ENCODE measurements around the gene PLVAP. TPM values are rescaled to one million over a fixed set of nuclear protein-coding genes. Genes with fewer than 3 reads are reported as not detected.

The PLVAP gene
- total RNA-seq, 1 donor from 2014 or later: 74.9 TPM

DNA sequence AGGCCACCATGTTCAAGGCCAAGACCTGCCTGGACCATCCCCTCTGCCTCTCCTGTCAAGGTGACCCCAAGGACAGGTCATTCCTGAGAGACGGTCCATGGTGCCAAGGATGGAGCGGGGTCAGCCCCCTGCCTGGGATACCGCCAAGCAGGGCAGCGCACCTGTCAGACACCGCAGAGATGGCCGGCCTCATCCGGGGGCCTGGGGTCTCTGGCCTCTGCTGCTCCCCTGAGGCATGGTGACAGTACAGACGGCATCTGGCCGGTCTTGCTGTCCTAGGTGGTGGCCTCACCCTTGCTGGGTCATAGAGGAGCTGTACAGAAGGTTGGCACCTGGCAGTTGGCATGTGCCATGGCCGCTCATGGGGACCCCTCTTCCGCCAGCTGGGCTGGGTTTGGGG lies 56.7 kb downstream of the PLVAP start:
- peaks cover 0 to 33% of the 10 kb centered on the region in 2 donors for H3K36me3 ChIP-seq
- no peak for DNase-seq (ENCODE audit: extremely low spot score in 2 of 2)
- H3K9me3 ChIP-seq: no peaks in the 10 kb centered on the region
- no peak overlapping the region for H3K27ac ChIP-seq
- intact Hi-C loops (cut with DNase I): no loop called here
- H3K4me1 ChIP-seq: peaks cover 14% of the 10 kb centered on the region
- no peak overlapping the region for H3K4me3 ChIP-seq
- H3K27me3 ChIP-seq: no peaks in the 10 kb centered on the region
- TF ChIP-seq POLR2AphosphoS5 (IDR thresholded peaks at IDR 0.05; ENCODE audit: insufficient read depth in 1 of 2, low read depth in 1 of 2) (no peak), CTCF (IDR thresholded peaks at IDR 0.05) (no peak), POLR2A (IDR thresholded peaks at IDR 0.05) (no peak)

DNA sequence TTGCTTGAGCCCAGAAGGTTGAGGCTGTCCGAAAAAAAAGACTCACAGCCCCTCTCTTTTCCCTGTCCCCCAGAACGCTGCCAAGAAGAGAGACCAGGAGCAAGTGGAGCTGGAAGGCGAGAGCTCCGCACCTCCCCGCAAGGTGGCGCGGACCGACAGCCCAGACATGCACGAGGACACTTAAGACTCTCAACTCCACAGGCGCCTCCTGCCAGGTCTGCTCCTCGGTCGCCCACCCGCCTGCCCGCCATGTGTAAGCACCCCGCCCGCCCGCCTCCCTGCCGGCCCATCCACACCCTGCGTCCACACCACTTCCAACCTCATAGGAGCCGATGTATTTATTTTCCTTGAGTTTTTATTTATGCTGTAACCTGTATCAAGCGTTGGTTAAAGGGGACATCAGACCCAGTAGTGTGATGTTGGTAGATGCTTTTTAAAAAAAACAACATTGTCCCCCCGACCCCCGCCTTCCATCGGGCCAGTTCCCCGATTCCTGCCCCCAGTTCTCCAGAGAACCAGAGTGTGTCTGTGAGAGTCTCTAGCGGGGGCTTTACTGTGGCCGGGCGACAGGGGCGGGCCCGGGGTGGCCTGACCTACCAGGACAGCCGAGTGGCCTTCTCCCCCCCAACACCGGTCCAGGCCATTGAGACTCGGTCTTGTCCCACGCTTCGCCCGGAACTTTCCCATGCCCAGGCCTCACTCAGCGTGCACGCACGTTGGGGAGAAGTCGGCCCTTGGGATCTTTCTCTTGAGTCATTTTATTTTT lies 57.5 kb downstream of the PLVAP start:
- DNase-seq (ENCODE audit: extremely low spot score in 2 of 2): no peak
- no peak overlapping the region for H3K4me3 ChIP-seq
- H3K4me1 ChIP-seq: peaks cover 14% of the 10 kb centered on the region
- no peaks in the 10 kb centered on the region for H3K9me3 ChIP-seq
- no peak overlapping the region for H3K27ac ChIP-seq
- TF ChIP-seq POLR2A (IDR thresholded peaks at IDR 0.05) (no peak), CTCF (IDR thresholded peaks at IDR 0.05) (no peak), POLR2AphosphoS5 (IDR thresholded peaks at IDR 0.05; ENCODE audit: insufficient read depth in 1 of 2, low read depth in 1 of 2) (no peak)
- H3K27me3 ChIP-seq: no peaks in the 10 kb centered on the region
- intact Hi-C loops (cut with DNase I): no loop called here
- peaks cover 0 to 37% of the 10 kb centered on the region in 2 donors for H3K36me3 ChIP-seq

DNA sequence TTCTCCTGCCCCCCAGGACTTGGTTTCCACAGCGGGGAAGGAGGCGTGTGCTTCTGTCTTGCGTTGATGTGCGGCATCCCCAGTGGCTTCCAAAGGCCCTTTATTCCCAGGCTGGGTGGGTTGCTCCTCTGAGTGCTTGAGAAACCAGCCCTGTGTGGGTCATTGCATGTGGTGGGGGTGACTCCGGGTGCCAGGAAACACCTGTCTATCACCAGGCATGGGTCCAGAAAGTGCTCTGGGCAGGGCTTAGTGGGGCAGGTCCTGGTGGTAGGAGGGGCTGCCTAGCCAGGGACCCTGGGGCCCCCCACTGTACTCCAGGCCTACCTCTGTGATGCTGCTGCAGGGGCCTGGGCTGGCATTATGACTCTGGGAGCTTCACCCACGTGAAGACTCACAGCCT lies 58.2 kb downstream of the PLVAP start:
- Histone ChIP-seq H3K4me3 (no peak overlapping the region), H3K9me3 (no peaks in the 10 kb centered on the region), H3K27me3 (no peaks in the 10 kb centered on the region), H3K27ac (no peak overlapping the region), H3K4me1 (peaks cover 14% of the 10 kb centered on the region), H3K36me3 (peaks cover 0 to 44% of the 10 kb centered on the region in 2 donors)
- intact Hi-C loops (cut with DNase I): no loop called here
- TF ChIP-seq POLR2A (IDR thresholded peaks at IDR 0.05) (no peak), POLR2AphosphoS5 (IDR thresholded peaks at IDR 0.05; ENCODE audit: insufficient read depth in 1 of 2, low read depth in 1 of 2) (no peak), CTCF (IDR thresholded peaks at IDR 0.05) (no peak)
- no peak for DNase-seq (ENCODE audit: extremely low spot score in 2 of 2)

- peaks cover 36% of the 10 kb centered on the region for H3K4me1 ChIP-seq
Measured at GRCh38 chr19:17314007-17314593, 63.0 kb downstream of the PLVAP start.

More at GRCh38 chr19:17314007-17314593, 63.0 kb downstream of the PLVAP start:
- Histone ChIP-seq H3K4me3 (no peak overlapping the region), H3K9me3 (no peaks in the 10 kb centered on the region), H3K36me3 (peaks cover 0 to 33% of the 10 kb centered on the region in 2 donors), H3K27ac (no peak overlapping the region), H3K27me3 (no peaks in the 10 kb centered on the region)
- intact Hi-C loops (cut with DNase I): no loop called here
- TF ChIP-seq POLR2AphosphoS5 (IDR thresholded peaks at IDR 0.05; ENCODE audit: insufficient read depth in 1 of 2, low read depth in 1 of 2): no peak
- no peak for TF ChIP-seq CTCF (IDR thresholded peaks at IDR 0.05)
- no peak for TF ChIP-seq POLR2A (IDR thresholded peaks at IDR 0.05)
- DNase-seq (ENCODE audit: extremely low spot score in 2 of 2): no peak

Data from vagina (tissue), 2 donors.